Mammary epithelial cell (primary cell): Measurements from ENCODE around the gene DCC.

Experiments
- CTCF ChIP-seq, 2 donors: IDR thresholded peaks in 1 of 2; conservative IDR thresholded peaks in 1 of 2; 2 replicates each; pipeline ENCODE4 v1.5.1; 2011 to 2012; ENCODE audit warnings: inconsistent platforms in 2 of 2, low read length in 2 of 2, mild to moderate bottlenecking in 2 of 2, control low read depth in 1 of 2, low read depth in 1 of 2; ENCODE audit not compliant: insufficient read depth in 1 of 2; ENCODE audit errors: extremely low read depth in 1 of 2
- EZH2 ChIP-seq: IDR thresholded peaks from 2 replicates; pipeline ENCODE4 v1.6.1; 2012; ENCODE audit warnings: low read length, inconsistent platforms, borderline replicate concordance

DNA sequence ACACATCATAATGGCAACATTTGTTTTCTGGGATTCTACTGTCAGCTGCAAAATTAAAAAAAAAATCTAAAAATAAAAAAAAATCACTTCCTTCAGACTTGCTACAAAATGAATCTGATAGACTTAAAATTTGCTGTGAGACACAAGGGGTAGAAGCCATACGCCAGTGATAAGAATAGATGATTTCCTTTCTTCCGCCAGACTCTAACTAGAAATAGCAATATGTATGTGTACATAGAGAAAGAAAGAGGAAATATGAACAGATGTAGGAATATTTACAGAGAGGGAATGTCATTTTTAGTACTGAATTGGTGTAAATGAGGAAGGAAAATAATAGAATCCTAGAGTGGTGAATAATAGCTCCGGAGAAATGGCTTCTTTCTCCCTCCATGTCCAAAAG is 574.2 kb downstream of the DCC start:
- TF ChIP-seq EZH2: no peak
- no peak for TF ChIP-seq CTCF (conservative IDR thresholded peaks at IDR 0.05 in 1 of 2, IDR thresholded peaks at IDR 0.05 in 1 of 2; ENCODE audit: extremely low read depth in 1 of 2, insufficient read depth in 1 of 2, low read depth in 1 of 2, low read length in 2 of 2)
